Measurements from ENCODE around the gene CNBD2.
"Not testable (repeated sequence)": the region's sequence is repeated elsewhere in the genome, so short reads cannot be mapped to it uniquely, and the experiment has no call there.

CNBD2 gene

GRCh38 chr20:36064658-36065426 lies 96.5 kb downstream of the CNBD2 start:
- 2% methylated on average over 61 of the region's 61 CpGs for WGBS
- H3K4me3 ChIP-seq (ENCODE audit: low read length), result peak overlapping the region; percentile 74
- H3K27ac ChIP-seq (ENCODE audit: low read depth, low read length), result no peak overlapping the region

DNA sequence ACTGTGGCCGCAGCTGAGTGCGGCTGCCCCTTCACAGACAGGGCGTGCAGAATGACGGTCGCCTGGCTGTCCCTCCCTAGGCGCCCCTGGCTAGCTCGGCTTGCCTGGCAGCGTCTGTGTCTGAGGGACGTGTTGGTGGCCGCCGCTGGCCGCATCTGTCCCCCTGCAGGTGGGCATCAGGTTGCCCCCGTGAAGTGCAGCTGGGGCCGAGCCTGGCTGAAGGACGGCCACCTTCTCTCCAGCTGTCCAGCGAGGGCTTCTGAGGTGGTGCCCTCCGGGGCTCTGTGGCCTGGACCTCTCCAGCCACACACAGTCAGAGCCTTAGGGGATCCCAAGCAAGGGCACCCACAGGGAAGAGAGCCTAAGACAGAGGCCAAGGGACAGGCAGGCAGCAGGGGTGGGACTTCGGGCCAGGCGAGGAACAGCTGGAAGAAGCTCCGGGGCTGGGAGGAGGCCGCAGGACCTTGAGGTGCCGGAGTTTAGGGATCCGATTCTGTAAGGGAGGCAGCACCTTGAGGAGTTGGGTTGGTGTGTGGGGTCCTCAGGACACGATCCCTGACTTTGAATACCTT lies 97.1 kb downstream of the CNBD2 start:
- Histone ChIP-seq H3K27me3 (ENCODE audit: insufficient read depth, low read length) (peaks cover 37% of the 10 kb centered on the region), H3K27ac (ENCODE audit: low read depth, low read length) (no peak overlapping the region), H3K4me1 (ENCODE audit: insufficient read depth, low read length) (no peaks in the 10 kb centered on the region), H3K9ac (ENCODE audit: low read depth, low read length) (no peak overlapping the region), H3K36me3 (ENCODE audit: insufficient read depth, low read length) (no peaks in the 10 kb centered on the region), H3K9me3 (ENCODE audit: insufficient read depth, low read depth, low read length) (no peaks in the 10 kb centered on the region), H3K4me3 (ENCODE audit: low read length) (peak overlapping the region; percentile 74)
- 50% methylated on average over 24 of the region's 24 CpGs for WGBS

More at GRCh38 chr20:36064658-36065426, 96.5 kb downstream of the CNBD2 start:
- H3K27me3 ChIP-seq (ENCODE audit: insufficient read depth, low read length), result peaks cover 37% of the 10 kb centered on the region
- no peaks in the 10 kb centered on the region for H3K36me3 ChIP-seq (ENCODE audit: insufficient read depth, low read length)
- 0 out of 2 replicates have a peak overlapping the region, but pooled peaks have one; percentile 15 for H3K9ac ChIP-seq (ENCODE audit: low read depth, low read length)
- H3K9me3 ChIP-seq (ENCODE audit: insufficient read depth, low read depth, low read length), result no peaks in the 10 kb centered on the region
- no peaks in the 10 kb centered on the region for H3K4me1 ChIP-seq (ENCODE audit: insufficient read depth, low read length)

DNA sequence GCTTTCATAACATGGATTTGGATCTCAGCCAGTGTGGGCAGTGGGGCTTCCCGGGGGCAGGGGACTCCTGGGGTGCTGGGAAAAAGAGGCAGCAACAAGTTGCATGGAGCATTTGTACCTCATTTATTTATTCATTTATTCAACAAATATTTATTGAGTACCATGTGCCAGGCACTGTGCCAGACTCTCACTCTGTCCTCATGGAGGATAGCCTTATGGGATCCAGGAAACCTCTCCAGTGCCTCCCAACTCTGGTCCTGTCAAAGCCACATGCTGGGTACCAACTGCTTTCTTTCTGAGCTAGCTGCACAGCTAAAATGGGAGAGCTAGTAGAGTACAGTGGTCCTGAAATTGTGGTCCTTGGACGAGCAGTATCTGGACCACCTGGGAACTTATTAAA lies 98.4 kb downstream of the CNBD2 start:
- 88% methylated on average over 2 of the region's 2 CpGs for WGBS
- no peak overlapping the region for H3K27ac ChIP-seq (ENCODE audit: low read depth, low read length)
- peaks cover 37% of the 10 kb centered on the region for H3K27me3 ChIP-seq (ENCODE audit: insufficient read depth, low read length)
- H3K9me3 ChIP-seq (ENCODE audit: insufficient read depth, low read depth, low read length), result no peaks in the 10 kb centered on the region
- no peaks in the 10 kb centered on the region for H3K36me3 ChIP-seq (ENCODE audit: insufficient read depth, low read length)
- H3K4me3 ChIP-seq (ENCODE audit: low read length), result no peak overlapping the region
- no peak overlapping the region for H3K9ac ChIP-seq (ENCODE audit: low read depth, low read length)
- 0 out of 2 replicates have a peak, but pooled peaks cover 3% of the 10 kb centered on the region for H3K4me1 ChIP-seq (ENCODE audit: insufficient read depth, low read length)

- peaks cover 28% of the 10 kb centered on the region for H3K27me3 ChIP-seq (ENCODE audit: insufficient read depth, low read length)
- WGBS, result 94% methylated on average over 11 of the region's 11 CpGs
- not testable (repeated sequence) for H3K27ac ChIP-seq (ENCODE audit: low read depth, low read length); H3K4me1 ChIP-seq (ENCODE audit: insufficient read depth, low read length); H3K9me3 ChIP-seq (ENCODE audit: insufficient read depth, low read depth, low read length); H3K9ac ChIP-seq (ENCODE audit: low read depth, low read length); H3K4me3 ChIP-seq (ENCODE audit: low read length); H3K36me3 ChIP-seq (ENCODE audit: insufficient read depth, low read length)
Measured at GRCh38 chr20:36068526-36068925, 100.1 kb downstream of the CNBD2 start.

- Histone ChIP-seq H3K27me3 (ENCODE audit: insufficient read depth, low read length) (peaks cover 15% of the 10 kb centered on the region), H3K36me3 (ENCODE audit: insufficient read depth, low read length) (no peaks in the 10 kb centered on the region), H3K9me3 (ENCODE audit: insufficient read depth, low read depth, low read length) (no peaks in the 10 kb centered on the region), H3K4me1 (ENCODE audit: insufficient read depth, low read length) (0 out of 2 replicates have a peak, but pooled peaks cover 3% of the 10 kb centered on the region), H3K27ac (ENCODE audit: low read depth, low read length) (peak overlapping the region; percentile 19; the same call in 1 of the 2 replicates), H3K9ac (ENCODE audit: low read depth, low read length) (no peak overlapping the region), H3K4me3 (ENCODE audit: low read length) (no peak overlapping the region)
- WGBS, result 53% methylated on average over 8 of the region's 8 CpGs
Measured at GRCh38 chr20:36070451-36070850, 102.1 kb downstream of the CNBD2 start.

DNA sequence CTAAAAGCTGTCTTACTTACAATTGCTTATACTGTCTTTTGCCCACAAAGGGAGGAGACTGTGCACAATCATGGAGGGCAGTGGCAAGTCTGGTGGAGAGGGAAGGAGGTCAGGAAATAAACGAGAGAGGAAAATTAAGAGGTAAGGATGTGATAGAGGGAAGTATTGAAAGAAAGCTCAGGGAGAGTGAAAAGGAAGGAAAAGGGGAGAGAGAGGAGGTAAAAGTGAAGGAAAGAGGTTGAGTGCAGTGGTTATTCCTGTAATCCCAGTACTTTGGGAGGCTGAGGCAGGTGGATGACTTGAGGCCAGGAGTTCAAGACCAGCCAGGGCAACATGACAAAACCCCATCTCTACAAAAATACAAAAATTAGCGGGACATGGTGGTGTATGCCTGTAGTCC lies 103.5 kb downstream of the CNBD2 start:
- H3K36me3 ChIP-seq (ENCODE audit: insufficient read depth, low read length), result no peaks in the 10 kb centered on the region
- no peak overlapping the region for H3K9ac ChIP-seq (ENCODE audit: low read depth, low read length)
- H3K27ac ChIP-seq (ENCODE audit: low read depth, low read length), result no peak overlapping the region
- H3K9me3 ChIP-seq (ENCODE audit: insufficient read depth, low read depth, low read length), result no peaks in the 10 kb centered on the region
- WGBS, result 95% methylated on average over 2 of the region's 2 CpGs
- peaks cover under 1% of the 10 kb centered on the region; the same call in 1 of the 2 replicates for H3K27me3 ChIP-seq (ENCODE audit: insufficient read depth, low read length)
- H3K4me3 ChIP-seq (ENCODE audit: low read length), result no peak overlapping the region
- H3K4me1 ChIP-seq (ENCODE audit: insufficient read depth, low read length), result 0 out of 2 replicates have a peak, but pooled peaks cover 3% of the 10 kb centered on the region

DNA sequence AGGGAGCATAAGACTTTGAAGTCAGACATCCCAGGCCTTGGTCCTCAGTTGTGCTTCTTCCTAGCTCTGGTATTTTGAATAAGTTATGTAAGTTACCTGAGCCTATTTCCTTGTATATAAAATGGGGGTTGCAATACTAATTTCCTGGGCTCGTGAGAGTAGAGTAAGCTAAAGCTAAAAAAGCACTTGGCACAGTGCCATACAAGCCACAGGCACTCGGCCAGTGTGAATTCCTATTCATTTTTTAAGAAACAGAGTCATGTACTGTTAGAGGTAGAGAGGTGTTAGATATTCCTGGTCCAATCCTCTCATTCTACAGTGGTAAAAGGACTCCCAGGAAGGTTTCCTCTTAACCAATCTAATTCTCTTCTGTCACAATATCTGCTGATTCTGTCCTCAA lies 106.6 kb downstream of the CNBD2 start:
- Histone ChIP-seq H3K27ac (ENCODE audit: low read depth, low read length) (no peak overlapping the region), H3K27me3 (ENCODE audit: insufficient read depth, low read length) (no peaks in the 10 kb centered on the region), H3K36me3 (ENCODE audit: insufficient read depth, low read length) (no peaks in the 10 kb centered on the region), H3K4me1 (ENCODE audit: insufficient read depth, low read length) (0 out of 2 replicates have a peak, but pooled peaks cover 3% of the 10 kb centered on the region), H3K9ac (ENCODE audit: low read depth, low read length) (no peak overlapping the region), H3K4me3 (ENCODE audit: low read length) (no peak overlapping the region), H3K9me3 (ENCODE audit: insufficient read depth, low read depth, low read length) (0 out of 2 replicates have a peak, but pooled peaks cover 4% of the 10 kb centered on the region)
- 79% methylated on average over 2 of the region's 2 CpGs for WGBS

GRCh38 chr20:36077762-36078161 lies 109.4 kb downstream of the CNBD2 start:
- H3K4me1 ChIP-seq (ENCODE audit: insufficient read depth, low read length); H3K27ac ChIP-seq (ENCODE audit: low read depth, low read length); H3K9me3 ChIP-seq (ENCODE audit: insufficient read depth, low read depth, low read length); H3K9ac ChIP-seq (ENCODE audit: low read depth, low read length); H3K36me3 ChIP-seq (ENCODE audit: insufficient read depth, low read length); H3K27me3 ChIP-seq (ENCODE audit: insufficient read depth, low read length); H3K4me3 ChIP-seq (ENCODE audit: low read length): not testable (repeated sequence)
- WGBS, result 87% methylated on average over 4 of the region's 5 CpGs

DNA sequence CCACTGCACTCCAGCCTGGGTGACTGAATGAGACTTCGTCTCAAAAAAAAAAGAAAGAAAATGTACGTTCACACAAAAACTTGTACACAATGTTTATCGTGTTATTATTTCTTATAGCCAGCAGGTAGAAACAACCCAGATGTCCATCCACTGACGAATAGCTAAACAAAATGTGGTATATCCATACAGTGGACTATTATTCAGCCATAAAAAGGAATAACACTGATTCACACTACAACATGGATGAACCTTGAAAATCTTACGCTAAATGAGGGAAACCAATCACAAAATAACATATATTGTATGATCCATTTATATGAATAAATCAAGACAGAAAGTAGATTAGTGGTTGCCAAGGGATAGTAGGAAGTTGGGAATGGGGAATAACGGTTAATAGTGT lies 111.1 kb downstream of the CNBD2 start:
- Histone ChIP-seq H3K27me3 (ENCODE audit: insufficient read depth, low read length) (no peaks in the 10 kb centered on the region), H3K27ac (ENCODE audit: low read depth, low read length) (no peak overlapping the region), H3K4me3 (ENCODE audit: low read length) (no peak overlapping the region), H3K4me1 (ENCODE audit: insufficient read depth, low read length) (no peaks in the 10 kb centered on the region), H3K36me3 (ENCODE audit: insufficient read depth, low read length) (no peaks in the 10 kb centered on the region), H3K9ac (ENCODE audit: low read depth, low read length) (no peak overlapping the region), H3K9me3 (ENCODE audit: insufficient read depth, low read depth, low read length) (0 out of 2 replicates have a peak, but pooled peaks cover 4% of the 10 kb centered on the region)
- WGBS, result 97% methylated on average over 6 of the region's 6 CpGs

GRCh38 chr20:36079984-36080383 lies 111.6 kb downstream of the CNBD2 start:
- H3K27ac ChIP-seq (ENCODE audit: low read depth, low read length); H3K4me3 ChIP-seq (ENCODE audit: low read length); H3K9ac ChIP-seq (ENCODE audit: low read depth, low read length); H3K27me3 ChIP-seq (ENCODE audit: insufficient read depth, low read length); H3K36me3 ChIP-seq (ENCODE audit: insufficient read depth, low read length); H3K9me3 ChIP-seq (ENCODE audit: insufficient read depth, low read depth, low read length); H3K4me1 ChIP-seq (ENCODE audit: insufficient read depth, low read length): not testable (repeated sequence)
- WGBS, result 88% methylated on average over 6 of the region's 6 CpGs
